ENCODE data around the gene GRK5.
"Not testable (repeated sequence)": the region's sequence is repeated elsewhere in the genome, so short reads cannot be mapped to it uniquely, and the experiment has no call there.

Gene GRK5

GRCh38 chr10:119222537-119222936, 15.2 kb downstream of the GRK5 start:
- DNase-seq (ENCODE audit: low read depth, low spot score): no peak
- TF ChIP-seq POLR2AphosphoS5 (IDR thresholded peaks at IDR 0.05; ENCODE audit: borderline replicate concordance, low read depth, low read length): no peak
- TF ChIP-seq FOXP2 (optimal IDR thresholded peaks at IDR 0.05; ENCODE audit: control extremely low read depth, extremely low read length, insufficient read depth): no peak
- no peak for TF ChIP-seq EZH2 (IDR thresholded peaks at IDR 0.05)
- H3K36me3 ChIP-seq (ENCODE audit: insufficient read depth, low read length): no peaks in the 10 kb centered on the region

GRCh38 chr10:119222966-119223386, 15.6 kb downstream of the GRK5 start:
- no peak overlapping the region for H3K27ac ChIP-seq
- no peak overlapping the region for H3K9ac ChIP-seq (ENCODE audit: insufficient read length)

More at GRCh38 chr10:119222537-119222936, 15.2 kb downstream of the GRK5 start:
- Histone ChIP-seq H3K27ac (no peak overlapping the region), H3K4me3 (no peak overlapping the region), H3K9me3 (ENCODE audit: low read depth, low read length) (no peaks in the 10 kb centered on the region), H3K9ac (ENCODE audit: insufficient read length) (no peak overlapping the region)

GRCh38 chr10:119225083-119225658, 17.8 kb downstream of the GRK5 start:
- H3K4me3 ChIP-seq: no peak overlapping the region
- no peak overlapping the region for H3K9ac ChIP-seq (ENCODE audit: insufficient read length)
- TF ChIP-seq FOXP2 (optimal IDR thresholded peaks at IDR 0.05; ENCODE audit: control extremely low read depth, extremely low read length, insufficient read depth): no peak
- DNase-seq (ENCODE audit: low read depth, low spot score): no peak
- H3K36me3 ChIP-seq (ENCODE audit: insufficient read depth, low read length): no peaks in the 10 kb centered on the region
- no peaks in the 10 kb centered on the region for H3K9me3 ChIP-seq (ENCODE audit: low read depth, low read length)
- H3K27ac ChIP-seq: 0 out of 2 replicates have a peak overlapping the region, but pooled peaks have one; percentile 31

More at GRCh38 chr10:119222966-119223386, 15.6 kb downstream of the GRK5 start:
- no peak for TF ChIP-seq EZH2 (IDR thresholded peaks at IDR 0.05)
- no peak for TF ChIP-seq FOXP2 (optimal IDR thresholded peaks at IDR 0.05; ENCODE audit: control extremely low read depth, extremely low read length, insufficient read depth)
- Histone ChIP-seq H3K4me3 (no peak overlapping the region), H3K36me3 (ENCODE audit: insufficient read depth, low read length) (no peaks in the 10 kb centered on the region), H3K9me3 (ENCODE audit: low read depth, low read length) (no peaks in the 10 kb centered on the region)
- no peak for DNase-seq (ENCODE audit: low read depth, low spot score)

- DNase-seq (ENCODE audit: low read depth, low spot score): no peak
- Histone ChIP-seq H3K9me3 (ENCODE audit: low read depth, low read length) (no peaks in the 10 kb centered on the region), H3K9ac (ENCODE audit: insufficient read length) (no peak overlapping the region), H3K27ac (no peak overlapping the region), H3K36me3 (ENCODE audit: insufficient read depth, low read length) (no peaks in the 10 kb centered on the region), H3K4me3 (no peak overlapping the region)
- TF ChIP-seq EZH2 (IDR thresholded peaks at IDR 0.05) (no peak), POLR2AphosphoS5 (IDR thresholded peaks at IDR 0.05; ENCODE audit: borderline replicate concordance, low read depth, low read length) (no peak), FOXP2 (optimal IDR thresholded peaks at IDR 0.05; ENCODE audit: control extremely low read depth, extremely low read length, insufficient read depth) (no peak)
Observed at GRCh38 chr10:119227825-119228224, 20.5 kb downstream of the GRK5 start.

- no peak overlapping the region for H3K27ac ChIP-seq
- H3K9me3 ChIP-seq (ENCODE audit: low read depth, low read length): no peaks in the 10 kb centered on the region
- no peak overlapping the region for H3K4me3 ChIP-seq
- H3K9ac ChIP-seq (ENCODE audit: insufficient read length): no peak overlapping the region
- no peaks in the 10 kb centered on the region for H3K36me3 ChIP-seq (ENCODE audit: insufficient read depth, low read length)
- no peak for TF ChIP-seq EZH2 (IDR thresholded peaks at IDR 0.05)
- TF ChIP-seq FOXP2 (optimal IDR thresholded peaks at IDR 0.05; ENCODE audit: control extremely low read depth, extremely low read length, insufficient read depth): no peak
- TF ChIP-seq POLR2AphosphoS5 (IDR thresholded peaks at IDR 0.05; ENCODE audit: borderline replicate concordance, low read depth, low read length): no peak
- no peak for DNase-seq (ENCODE audit: low read depth, low spot score)
Observed at GRCh38 chr10:119231654-119232053, 24.3 kb downstream of the GRK5 start.

GRCh38 chr10:119232439-119232838, 25.1 kb downstream of the GRK5 start:
- not testable (repeated sequence) for H3K4me3 ChIP-seq; H3K9me3 ChIP-seq (ENCODE audit: low read depth, low read length); H3K9ac ChIP-seq (ENCODE audit: insufficient read length); H3K36me3 ChIP-seq (ENCODE audit: insufficient read depth, low read length); H3K27ac ChIP-seq; DNase-seq (ENCODE audit: low read depth, low spot score)

- 0 out of 2 replicates have a peak overlapping the region, but pooled peaks have one; percentile 36 for H3K27ac ChIP-seq
- no peaks in the 10 kb centered on the region for H3K36me3 ChIP-seq (ENCODE audit: insufficient read depth, low read length)
- no peak overlapping the region for H3K9ac ChIP-seq (ENCODE audit: insufficient read length)
- no peak overlapping the region for H3K4me3 ChIP-seq
- no peak for DNase-seq (ENCODE audit: low read depth, low spot score)
- no peak for TF ChIP-seq FOXP2 (optimal IDR thresholded peaks at IDR 0.05; ENCODE audit: control extremely low read depth, extremely low read length, insufficient read depth)
- no peaks in the 10 kb centered on the region for H3K9me3 ChIP-seq (ENCODE audit: low read depth, low read length)
Observed at GRCh38 chr10:119233123-119233820, 25.9 kb downstream of the GRK5 start.

- DNase-seq (ENCODE audit: low read depth, low spot score): no peak
- no peak overlapping the region for H3K9ac ChIP-seq (ENCODE audit: insufficient read length)
- no peak for TF ChIP-seq POLR2AphosphoS5 (IDR thresholded peaks at IDR 0.05; ENCODE audit: borderline replicate concordance, low read depth, low read length)
- peak overlapping the region; percentile 36; the same call in 1 of the 2 replicates for H3K27ac ChIP-seq
- H3K4me3 ChIP-seq: no peak overlapping the region
- no peaks in the 10 kb centered on the region for H3K9me3 ChIP-seq (ENCODE audit: low read depth, low read length)
- H3K36me3 ChIP-seq (ENCODE audit: insufficient read depth, low read length): no peaks in the 10 kb centered on the region
Observed at GRCh38 chr10:119233821-119234220, 26.4 kb downstream of the GRK5 start.

GRCh38 chr10:119235356-119235755, 28.0 kb downstream of the GRK5 start:
- DNase-seq (ENCODE audit: low read depth, low spot score): no peak
- no peaks in the 10 kb centered on the region for H3K9me3 ChIP-seq (ENCODE audit: low read depth, low read length)
- peak overlapping the region; percentile 19; the same call in 1 of the 2 replicates for H3K27ac ChIP-seq
- H3K36me3 ChIP-seq (ENCODE audit: insufficient read depth, low read length): no peaks in the 10 kb centered on the region
- peak overlapping the region; percentile 25; the same call in 1 of the 2 replicates for H3K4me3 ChIP-seq
- TF ChIP-seq FOXP2 (optimal IDR thresholded peaks at IDR 0.05; ENCODE audit: control extremely low read depth, extremely low read length, insufficient read depth) (no peak), POLR2AphosphoS5 (IDR thresholded peaks at IDR 0.05; ENCODE audit: borderline replicate concordance, low read depth, low read length) (no peak), EZH2 (IDR thresholded peaks at IDR 0.05) (no peak)
- no peak overlapping the region for H3K9ac ChIP-seq (ENCODE audit: insufficient read length)
